ENCODE data around the gene ACBD4.

The ACBD4 gene

GRCh38 chr17:45146890-45147580, 11.5 kb downstream of the ACBD4 start:
- TF ChIP-seq EGR1 (IDR thresholded peaks at IDR 0.05) (no peak), FOXM1 (IDR thresholded peaks at IDR 0.05; ENCODE audit: borderline replicate concordance, low read depth) (no peak), USF1 (IDR thresholded peaks at IDR 0.05) (peak; percentile 84), YY1 (IDR thresholded peaks at IDR 0.05; ENCODE audit: low read depth) (peak; percentile 80; the same call in 1 of the 2 replicates), TEAD4 (IDR thresholded peaks at IDR 0.05) (peak; percentile 80), TAF1 (IDR thresholded peaks at IDR 0.05; ENCODE audit: low read depth) (peak; percentile 36)

GRCh38 chr17:45147581-45148182, 12.2 kb downstream of the ACBD4 start:
- TF ChIP-seq YY1 (IDR thresholded peaks at IDR 0.05; ENCODE audit: low read depth) (peak; percentile 72), NFIC (IDR thresholded peaks at IDR 0.05) (0 out of 2 replicates have a peak, but pooled peaks have one; percentile 18), ZBTB7A (IDR thresholded peaks at IDR 0.05; ENCODE audit: low read depth) (no peak), CEBPB (IDR thresholded peaks at IDR 0.05) (0 out of 2 replicates have a peak, but pooled peaks have one; percentile 16), EP300 (IDR thresholded peaks at IDR 0.05; ENCODE audit: borderline replicate concordance) (peak; percentile 44; the same call in 1 of the 2 replicates), MAX (IDR thresholded peaks at IDR 0.05) (peak; percentile 86), FOXM1 (IDR thresholded peaks at IDR 0.05; ENCODE audit: borderline replicate concordance, low read depth) (peak; percentile 43; the same call in 1 of the 2 replicates), TEAD4 (IDR thresholded peaks at IDR 0.05) (peak; percentile 51), EGR1 (IDR thresholded peaks at IDR 0.05) (peak; percentile 9; the same call in 1 of the 2 replicates), RAD21 (IDR thresholded peaks at IDR 0.05; ENCODE audit: low read depth) (no peak), TAF1 (IDR thresholded peaks at IDR 0.05; ENCODE audit: low read depth) (no peak; the same call in none of the 2 replicates), REST (IDR thresholded peaks at IDR 0.05; ENCODE audit: low read depth) (no peak), TCF12 (IDR thresholded peaks at IDR 0.05; ENCODE audit: low read depth) (peak; percentile 61; the same call in 1 of the 2 replicates), USF1 (IDR thresholded peaks at IDR 0.05) (no peak), CREB1 (IDR thresholded peaks at IDR 0.05; ENCODE audit: low read depth) (peak; percentile 44)

GRCh38 chr17:45148183-45149036, 12.9 kb downstream of the ACBD4 start, which contains the start of gene HEXIM1:
TSS of gene HEXIM1 (plus strand) at chr17:45148475. CDS start at chr17:45149191, 716 bp downstream.
- TF ChIP-seq YY1 (IDR thresholded peaks at IDR 0.05; ENCODE audit: low read depth) (peak; percentile 65), TCF12 (IDR thresholded peaks at IDR 0.05; ENCODE audit: low read depth) (peak; percentile 43; the same call in 1 of the 2 replicates), ZBTB7A (IDR thresholded peaks at IDR 0.05; ENCODE audit: low read depth) (no peak; the same call in 1 of the 2 replicates), REST (IDR thresholded peaks at IDR 0.05; ENCODE audit: low read depth) (no peak), MAX (IDR thresholded peaks at IDR 0.05) (peak; percentile 52), RAD21 (IDR thresholded peaks at IDR 0.05; ENCODE audit: low read depth) (no peak), CEBPB (IDR thresholded peaks at IDR 0.05) (no peak), TEAD4 (IDR thresholded peaks at IDR 0.05) (peak; percentile 34), CREB1 (IDR thresholded peaks at IDR 0.05; ENCODE audit: low read depth) (peak; percentile 11; the same call in 1 of the 2 replicates), FOXM1 (IDR thresholded peaks at IDR 0.05; ENCODE audit: borderline replicate concordance, low read depth) (no peak), EP300 (IDR thresholded peaks at IDR 0.05; ENCODE audit: borderline replicate concordance) (0 out of 2 replicates have a peak, but pooled peaks have one; percentile 32), NFIC (IDR thresholded peaks at IDR 0.05) (no peak; the same call in 1 of the 2 replicates), EGR1 (IDR thresholded peaks at IDR 0.05) (peak; percentile 45; the same call in 1 of the 2 replicates), TAF1 (IDR thresholded peaks at IDR 0.05; ENCODE audit: low read depth) (peak; percentile 96), USF1 (IDR thresholded peaks at IDR 0.05) (no peak)

Measured in Ishikawa (cell line).